Measurements from ENCODE around the gene SKAP1.

- TF ChIP-seq REST (IDR thresholded peaks at IDR 0.05; ENCODE audit: insufficient replicate concordance, low read depth) (no peak), CTCF (IDR thresholded peaks at IDR 0.05; ENCODE audit: insufficient read depth, low read length) (no peak)
These were observed 254.1 kb downstream of the SKAP1 start for GRCh38 chr17:48175692-48176470.

Measured in HL-60 (cell line).